CD4-positive, alpha-beta T cell treated with Interleukin-15 for 1 hour (primary cell): Measurements from ENCODE around the gene WDFY3.

ENCODE experiments used
- DNase-seq: peaks from one replicate; pipeline ENCODE4 v3.0.0-alpha.2; 2020

Gene WDFY3

DNA sequence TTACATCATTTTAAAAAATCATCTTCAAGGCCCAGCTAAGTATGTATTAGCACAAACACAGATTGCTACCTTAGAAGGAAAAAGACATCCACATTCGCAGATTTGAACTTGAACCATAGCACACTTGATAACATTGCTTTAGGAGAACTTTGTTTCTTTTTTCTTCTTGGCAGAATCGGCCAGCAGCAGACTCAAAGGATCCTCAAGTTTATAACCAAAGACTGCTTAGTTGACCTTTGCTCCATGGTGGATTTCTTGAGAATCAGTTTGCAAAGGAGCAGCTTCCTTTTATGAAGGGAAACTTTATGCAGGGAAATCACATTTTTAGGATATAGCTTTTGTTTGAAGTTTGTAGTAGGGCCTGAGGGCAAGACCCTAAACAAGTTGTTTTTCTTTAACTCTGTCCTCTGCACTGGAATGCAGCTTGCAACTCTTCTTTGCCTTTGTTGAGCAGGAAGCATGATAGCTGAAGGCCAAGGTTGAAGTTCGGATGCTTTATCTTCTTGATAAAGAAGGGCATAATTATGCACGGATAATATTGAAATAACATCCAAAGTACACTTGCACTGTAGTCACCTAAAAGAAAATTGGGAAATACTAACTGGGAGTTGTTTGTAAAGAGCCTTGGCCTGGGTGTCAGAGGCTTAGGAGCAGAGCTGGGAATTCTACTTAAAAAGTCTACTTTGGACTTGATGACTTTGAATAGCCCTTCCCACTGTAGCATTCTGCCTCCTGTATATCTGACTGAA is 305.1 kb downstream of the WDFY3 start:
- DNase-seq = no peak

DNA sequence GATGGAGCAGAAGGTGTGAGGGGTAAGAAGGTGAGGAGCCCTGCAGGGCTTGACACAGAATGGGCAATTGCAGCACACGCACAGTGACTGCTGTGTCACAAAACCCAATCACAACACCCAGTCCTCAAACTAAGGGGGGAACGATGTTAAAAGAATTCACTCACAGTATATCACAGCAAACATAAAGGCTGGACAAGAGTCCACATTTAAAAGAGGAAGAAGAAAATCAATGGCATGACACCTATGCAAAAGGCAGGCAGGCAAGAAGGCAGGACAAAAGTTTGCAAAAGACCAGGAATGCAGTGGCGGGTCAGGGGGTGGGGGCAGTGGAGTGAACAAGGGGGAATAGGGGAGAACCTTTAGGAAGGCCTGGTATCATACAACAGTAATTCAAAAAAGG is 305.9 kb downstream of the WDFY3 start:
- no peak for DNase-seq

DNA sequence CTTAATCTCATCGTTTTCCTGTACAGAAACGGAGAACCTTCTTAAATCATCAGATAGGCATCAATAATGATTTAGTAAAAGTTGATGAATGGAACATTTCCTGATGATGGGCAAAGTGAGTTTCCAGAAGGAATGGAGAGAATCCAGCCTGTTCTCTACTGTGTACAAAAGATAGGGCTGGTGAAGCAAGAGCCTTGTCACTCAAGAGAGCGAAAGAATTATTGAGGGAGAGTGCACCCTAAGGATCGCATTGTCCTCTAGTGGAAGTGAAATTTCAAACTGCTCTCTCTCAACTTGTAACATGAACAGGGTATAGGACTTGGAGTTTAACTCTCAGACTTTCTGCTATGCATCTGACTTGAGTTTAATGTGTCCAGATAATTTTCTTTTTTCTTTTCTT is 314.0 kb downstream of the WDFY3 start:
- DNase-seq = no peak

DNA sequence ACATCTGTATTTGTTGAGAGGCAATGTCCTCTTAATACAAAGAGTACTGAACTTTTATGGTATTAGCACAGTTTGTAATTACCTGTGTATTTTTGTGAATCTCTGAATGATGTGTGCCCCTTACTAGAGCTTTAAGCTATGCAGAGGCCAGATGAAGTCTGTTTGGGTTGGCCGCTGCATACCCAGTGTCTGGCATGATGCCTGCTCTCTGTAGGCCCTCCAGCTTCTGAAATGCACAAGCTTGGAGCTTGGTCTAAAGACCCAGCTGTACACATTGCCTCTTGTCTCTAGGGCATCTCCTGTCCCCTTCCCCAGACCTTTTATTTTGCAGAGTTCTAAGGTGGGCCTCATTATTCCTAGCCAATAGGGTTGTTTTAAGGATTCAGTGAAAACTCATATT is 315.0 kb downstream of the WDFY3 start:
- DNase-seq = no peak

DNA sequence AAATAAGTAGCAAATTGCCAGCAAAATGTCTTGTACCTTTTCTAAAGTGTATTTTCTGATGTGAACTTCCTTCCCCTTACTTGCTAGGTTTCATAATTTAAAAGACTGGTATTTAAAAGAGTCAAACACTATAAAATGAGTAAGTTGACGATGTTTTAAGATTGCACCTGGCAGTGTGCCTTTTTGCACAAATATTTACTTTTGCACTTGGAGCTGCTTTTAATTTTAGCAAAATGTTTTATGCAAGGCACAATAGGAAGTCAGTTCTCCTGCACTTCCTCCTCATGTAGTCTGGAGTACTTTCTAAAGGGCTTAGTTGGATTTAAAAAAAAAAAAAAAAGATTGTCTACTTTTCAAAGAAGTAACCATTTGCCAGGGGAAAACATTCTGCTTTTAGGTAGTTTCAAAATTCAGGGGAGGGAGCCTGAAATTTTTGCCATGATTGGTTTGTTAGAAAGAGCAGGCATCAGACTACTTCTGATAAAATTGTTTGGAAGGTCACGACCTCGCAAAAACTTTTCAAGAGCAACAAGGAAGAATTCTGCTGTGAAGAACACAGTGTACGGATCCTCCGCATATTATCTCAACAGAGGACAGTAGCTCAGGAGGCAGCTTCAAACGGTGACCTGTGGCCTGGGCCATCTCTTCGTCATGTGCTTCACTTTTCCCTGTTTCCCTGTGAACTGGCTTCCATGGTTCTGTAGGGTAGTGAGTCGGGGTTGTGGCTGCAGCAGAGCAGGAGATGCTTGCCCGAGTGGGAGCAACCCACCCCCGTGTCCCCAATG is 317.4 kb downstream of the WDFY3 start:
- DNase-seq = no peak

DNA sequence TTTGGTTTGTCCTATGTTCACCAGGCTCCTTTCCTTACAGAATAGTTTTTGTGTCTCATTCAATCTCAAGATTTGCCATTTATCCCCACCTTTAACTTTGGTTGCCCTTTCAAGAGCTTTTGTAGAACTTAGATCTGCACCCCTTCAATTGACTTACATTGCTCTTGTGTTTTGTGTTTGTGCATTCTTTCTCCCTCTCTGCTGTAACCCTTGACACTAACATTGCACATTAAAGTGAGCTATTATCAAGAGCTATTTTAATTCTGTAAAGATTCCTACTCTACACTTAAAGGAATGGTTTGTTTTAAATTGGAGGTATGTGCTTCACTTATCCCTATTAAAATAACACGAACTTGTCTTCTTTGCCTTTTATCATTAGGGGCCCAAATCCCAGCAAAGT is 318.3 kb downstream of the WDFY3 start:
- no peak for DNase-seq

DNA sequence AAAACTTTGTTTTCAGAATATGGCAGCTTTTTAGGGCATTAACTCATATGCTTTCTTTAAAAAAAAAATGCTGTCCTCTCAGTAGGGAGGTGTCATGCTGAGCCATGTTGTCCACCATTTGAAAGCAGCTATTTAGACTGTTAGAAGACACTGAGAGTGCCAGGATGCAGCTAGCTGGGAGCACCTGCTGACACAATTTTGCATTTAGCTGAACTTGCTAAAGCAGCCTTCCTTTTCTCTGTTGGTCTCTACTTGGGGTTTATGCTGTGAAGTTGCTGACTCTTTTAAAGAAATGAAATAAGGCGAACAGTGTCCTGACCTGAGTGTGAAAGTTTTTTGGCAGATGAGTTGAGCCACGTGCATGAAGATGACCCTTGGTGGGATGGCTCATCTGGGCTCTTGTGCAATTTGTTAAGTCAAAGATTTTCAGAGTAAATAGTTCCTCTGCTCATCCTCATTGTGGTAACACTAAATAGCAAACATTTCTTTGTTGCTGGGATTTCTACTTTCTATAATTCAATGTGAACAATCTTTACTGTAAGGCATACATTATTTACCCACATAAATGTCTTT is 319.1 kb downstream of the WDFY3 start:
- DNase-seq = no peak

DNA sequence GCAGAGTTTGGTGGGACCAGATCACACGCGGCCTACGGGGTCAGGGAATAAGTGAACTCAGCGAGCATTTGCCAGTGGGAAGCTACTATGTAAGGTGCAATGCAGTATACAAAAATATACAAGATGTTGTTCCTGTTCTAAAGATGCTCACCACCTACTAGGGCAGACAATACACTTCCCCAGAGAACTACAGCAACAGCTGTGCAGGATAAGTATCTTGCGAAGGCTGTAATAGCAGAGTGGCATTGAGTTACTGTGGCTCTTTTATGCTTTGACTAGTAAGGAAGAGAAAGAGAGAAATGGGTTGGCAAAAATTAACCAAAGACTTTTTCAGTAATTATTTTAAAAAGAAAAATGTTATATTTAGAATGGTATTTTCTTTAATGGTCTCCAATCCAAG is 322.4 kb downstream of the WDFY3 start:
- DNase-seq = no peak

DNA sequence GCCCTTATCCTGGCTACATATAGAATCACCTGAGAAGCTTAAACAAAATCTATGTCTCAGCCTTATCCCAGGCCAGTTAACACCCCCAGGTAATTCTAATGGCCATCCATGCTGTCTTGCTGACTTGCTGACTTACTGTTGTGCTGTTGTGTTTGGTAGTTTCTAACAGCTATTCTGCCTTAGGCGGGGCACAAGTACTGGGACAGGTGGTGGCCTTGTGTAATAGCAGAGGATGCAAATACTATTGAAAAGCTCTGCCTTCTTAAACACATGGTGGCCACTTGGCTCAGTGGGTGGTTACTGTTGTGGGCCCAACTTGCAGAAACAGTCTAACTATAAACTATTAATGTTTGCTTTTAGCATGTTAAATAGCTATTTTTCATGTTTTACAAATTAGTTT is 327.3 kb downstream of the WDFY3 start:
- no peak for DNase-seq

DNA sequence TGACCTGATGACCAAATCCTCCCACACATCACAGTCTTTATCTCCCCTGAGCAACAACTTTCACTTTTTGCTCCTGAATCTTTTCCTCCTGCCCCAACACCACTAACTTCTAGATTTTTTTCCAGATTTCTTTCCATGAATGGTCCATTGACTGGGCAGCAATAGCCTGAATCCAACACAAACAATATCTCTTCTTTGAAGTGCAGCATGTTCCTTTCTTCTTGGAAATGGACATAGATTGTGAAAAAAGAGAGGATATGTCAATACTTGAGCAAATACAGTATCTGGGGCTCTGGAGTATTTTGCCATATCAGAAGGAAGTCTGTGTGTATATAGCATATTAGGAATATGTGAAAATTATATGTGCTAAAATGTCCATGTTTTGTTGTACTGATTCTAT is 328.4 kb downstream of the WDFY3 start:
- DNase-seq = no peak

DNA sequence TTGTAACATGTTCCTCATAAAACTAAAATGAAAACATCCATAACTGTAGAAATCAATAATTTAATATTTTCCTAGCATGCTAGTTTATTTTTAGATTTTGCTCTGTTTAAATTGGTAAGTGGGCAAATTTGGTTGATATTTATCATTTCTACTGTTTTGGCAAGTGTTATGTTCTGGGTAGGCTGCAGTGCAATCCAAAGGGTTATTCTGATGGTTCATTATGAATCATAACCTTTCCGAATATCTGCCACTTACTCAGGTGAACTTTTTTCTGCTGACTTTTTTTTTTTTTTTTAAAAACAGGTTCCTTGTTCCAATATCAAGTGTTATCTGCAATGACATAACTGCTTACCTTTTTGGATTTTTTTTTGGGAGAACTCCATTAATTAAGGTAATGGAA is 331.5 kb downstream of the WDFY3 start:
- DNase-seq = no peak

DNA sequence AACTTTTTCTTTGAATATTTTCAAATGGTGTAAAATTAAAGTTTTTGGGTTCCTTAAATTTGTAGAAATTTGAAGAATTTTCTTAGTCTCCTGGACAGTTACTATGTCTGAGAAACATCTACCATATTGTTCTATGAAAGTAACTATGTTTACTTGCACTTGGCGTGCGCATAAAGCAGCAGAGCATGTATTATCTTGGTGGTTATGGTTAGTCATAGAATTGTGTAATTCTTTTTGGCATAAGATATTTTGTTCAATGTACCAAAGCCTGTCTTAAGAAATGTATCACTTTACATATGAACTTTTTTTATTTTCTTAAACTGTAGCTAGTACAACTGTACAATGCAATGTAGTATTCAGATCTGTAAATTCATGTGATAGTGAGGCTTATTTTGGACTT is 334.4 kb downstream of the WDFY3 start:
- DNase-seq = no peak

DNA sequence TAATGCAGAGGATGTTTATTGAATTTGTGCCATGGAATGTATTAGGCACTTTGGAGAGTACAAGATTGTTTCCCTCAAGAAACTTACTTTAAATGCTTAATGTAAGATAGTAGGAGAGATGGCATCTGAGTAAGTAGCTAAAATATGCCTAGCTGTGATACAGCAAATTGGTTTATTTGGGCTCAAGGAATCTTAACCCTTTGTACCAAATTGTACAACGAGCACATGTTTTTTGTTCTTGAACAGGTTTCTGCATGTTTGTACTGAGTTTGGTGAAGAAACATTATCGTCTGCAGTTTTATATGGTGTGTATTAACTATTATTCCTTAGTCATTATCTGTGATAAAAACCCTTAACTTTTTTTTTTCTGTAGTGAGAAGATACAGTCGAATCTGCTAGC is 334.9 kb downstream of the WDFY3 start:
- DNase-seq = no peak

DNA sequence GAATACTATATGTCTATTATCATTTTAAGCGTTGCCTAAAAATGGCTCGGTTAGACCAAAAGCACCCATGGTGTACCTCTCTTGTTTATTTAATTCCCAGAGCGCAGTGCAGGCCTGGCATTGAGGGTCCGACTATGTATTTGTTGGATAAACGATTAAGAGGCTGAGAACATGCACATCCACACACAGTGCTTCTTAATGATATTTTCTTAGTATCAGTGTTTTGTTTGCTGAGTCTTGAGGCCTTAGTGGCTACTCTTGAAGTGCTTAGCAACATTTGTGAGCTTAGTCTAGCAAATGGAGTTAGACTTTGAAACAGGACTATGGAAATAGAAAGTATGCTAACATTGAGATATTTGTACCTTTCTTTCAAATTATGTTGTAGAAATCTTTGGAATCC is 339.8 kb downstream of the WDFY3 start:
- no peak for DNase-seq

DNA sequence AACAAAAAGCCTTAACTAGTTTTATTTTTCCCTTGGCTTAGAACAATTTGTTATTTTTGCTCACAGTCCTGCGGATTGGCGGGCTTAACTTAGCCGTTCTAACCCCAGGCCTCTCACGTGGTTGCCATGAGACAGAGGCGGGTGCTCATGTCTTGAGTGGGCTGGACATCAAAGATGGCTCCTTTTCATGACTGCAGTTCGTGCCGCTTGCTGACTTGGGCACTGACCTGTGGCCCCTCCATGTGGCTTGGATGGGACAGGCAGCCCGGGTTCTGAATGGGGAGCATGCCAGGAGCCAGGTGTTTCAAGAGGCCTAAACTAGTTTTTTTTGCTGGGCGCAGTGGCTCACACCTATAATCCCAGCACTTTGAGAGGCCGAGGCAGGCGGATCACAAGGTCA is 342.8 kb downstream of the WDFY3 start:
- no peak for DNase-seq

DNA sequence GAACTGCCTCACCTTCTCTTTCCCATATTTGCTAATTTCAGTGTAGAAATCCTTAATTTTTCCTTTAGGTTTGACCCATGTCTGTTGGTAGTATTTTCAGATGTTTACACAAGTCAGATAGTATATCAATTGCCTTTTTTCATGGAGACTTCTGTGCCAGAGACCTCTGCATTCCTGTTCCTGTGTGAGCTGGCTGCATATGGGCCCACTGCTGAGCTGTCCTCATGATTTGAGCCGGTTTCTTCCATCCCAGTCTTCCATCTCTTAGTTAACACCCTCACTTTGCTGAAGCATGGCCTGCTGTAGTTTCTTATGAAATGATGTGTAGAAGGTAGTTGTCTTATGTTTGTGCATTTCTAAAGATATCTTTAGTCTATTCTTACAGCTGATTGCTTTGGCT is 343.5 kb downstream of the WDFY3 start:
- no peak for DNase-seq
